HG02759 (cell line): ENCODE data around the gene REEP2.

Experiments used
- ATAC-seq: cut with Tn5 transposase; IDR thresholded peaks from one replicate; pipeline ENCODE4 v1.9.1; 2021; ENCODE audit warnings: mild to moderate bottlenecking, moderate library complexity; ENCODE audit not compliant: unreplicated experiment

The REEP2 gene

GRCh38 chr5:138448481-138449398, 9.9 kb downstream of the REEP2 start:
- no peak for ATAC-seq

- ATAC-seq, result peak; percentile 84
These were observed 10.8 kb downstream of the REEP2 start for GRCh38 chr5:138449501-138450239.

GRCh38 chr5:138450971-138451370, 12.1 kb downstream of the REEP2 start:
- ATAC-seq, result no peak

- ATAC-seq, result no peak
These were observed 13.9 kb downstream of the REEP2 start for GRCh38 chr5:138452720-138453119.

GRCh38 chr5:138453590-138453989, 14.7 kb downstream of the REEP2 start:
- ATAC-seq, result no peak

- ATAC-seq, result no peak
These were observed 15.3 kb downstream of the REEP2 start for GRCh38 chr5:138454121-138454520.

GRCh38 chr5:138455232-138455930, 16.5 kb downstream of the REEP2 start:
- no peak for ATAC-seq

- no peak for ATAC-seq
These were observed 18.8 kb downstream of the REEP2 start for GRCh38 chr5:138457531-138458275.

- no peak for ATAC-seq
These were observed 19.5 kb downstream of the REEP2 start for GRCh38 chr5:138458384-138458783.

- ATAC-seq, result no peak
These were observed 20.0 kb downstream of the REEP2 start for GRCh38 chr5:138458856-138459255.

- peak; percentile 31 for ATAC-seq
These were observed 20.6 kb downstream of the REEP2 start for GRCh38 chr5:138459311-138459933.

GRCh38 chr5:138460032-138460693, 21.3 kb downstream of the REEP2 start:
- no peak for ATAC-seq

GRCh38 chr5:138461343-138462125, 22.7 kb downstream of the REEP2 start:
- ATAC-seq, result no peak

- ATAC-seq, result no peak
These were observed 24.7 kb downstream of the REEP2 start for GRCh38 chr5:138463419-138464007.

GRCh38 chr5:138464008-138464387, 25.1 kb downstream of the REEP2 start:
- ATAC-seq, result peak; percentile 57

- peak; percentile 78 for ATAC-seq
These were observed 25.8 kb downstream of the REEP2 start for GRCh38 chr5:138464388-138465260.

GRCh38 chr5:138465261-138466124, 26.6 kb downstream of the REEP2 start, which contains the start of gene EGR1:
TSS of gene EGR1 (plus strand) at chr5:138465479. CDS start at chr5:138465762, 283 bp downstream.
- peak; percentile 59 for ATAC-seq
